Measurements from ENCODE around the gene GFER. TPM values are rescaled to one million over a fixed set of nuclear protein-coding genes. Genes with fewer than 3 reads are reported as not detected.
"Not testable (repeated sequence)": the region's sequence is repeated elsewhere in the genome, so short reads cannot be mapped to it uniquely, and the experiment has no call there.

GFER gene
- polyA plus RNA-seq, 1 donor, result 23.1 TPM

DNA sequence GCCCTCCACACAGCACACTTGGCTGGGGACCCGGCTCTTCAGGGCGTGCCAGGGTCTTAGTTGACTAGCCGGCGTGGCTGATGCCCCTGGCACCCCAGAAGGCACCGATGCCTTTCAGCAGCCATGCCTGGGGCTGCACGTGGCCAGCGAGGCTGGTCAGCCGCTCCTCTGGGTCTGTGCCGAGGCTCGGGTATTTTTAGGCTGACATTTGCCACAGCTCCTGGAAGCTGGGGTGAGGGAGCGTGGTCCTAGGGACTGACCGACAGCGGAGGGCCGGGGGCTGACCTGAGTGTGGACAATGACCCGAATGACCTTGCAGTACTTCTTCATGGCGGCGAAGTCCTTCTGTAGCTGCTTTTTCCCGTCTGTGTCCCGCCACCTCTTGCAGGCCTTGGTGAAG lies 33.4 kb upstream of the GFER start:
- DNase-seq, result no peak

DNA sequence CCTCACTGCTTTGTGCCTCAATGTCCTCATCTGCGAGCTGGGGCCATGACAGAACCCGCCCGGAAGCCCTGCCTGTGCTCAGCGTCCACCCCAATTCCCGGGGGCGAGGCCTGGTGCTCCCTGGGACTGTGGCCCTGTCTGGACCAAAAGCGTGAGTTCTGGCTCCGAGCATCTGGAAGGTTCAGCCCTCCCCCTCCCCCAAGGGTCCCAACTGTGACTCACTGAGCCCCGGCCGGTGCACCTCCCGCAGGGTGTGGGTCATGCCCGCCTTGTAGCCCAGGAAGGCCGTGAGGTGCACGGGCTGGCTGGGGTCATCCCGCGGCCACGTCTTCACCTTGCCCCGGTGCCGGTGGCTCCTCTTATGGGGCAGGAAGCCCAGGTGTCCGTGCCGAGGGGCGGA lies 30.3 kb upstream of the GFER start:
- DNase-seq, result no peak

DNA sequence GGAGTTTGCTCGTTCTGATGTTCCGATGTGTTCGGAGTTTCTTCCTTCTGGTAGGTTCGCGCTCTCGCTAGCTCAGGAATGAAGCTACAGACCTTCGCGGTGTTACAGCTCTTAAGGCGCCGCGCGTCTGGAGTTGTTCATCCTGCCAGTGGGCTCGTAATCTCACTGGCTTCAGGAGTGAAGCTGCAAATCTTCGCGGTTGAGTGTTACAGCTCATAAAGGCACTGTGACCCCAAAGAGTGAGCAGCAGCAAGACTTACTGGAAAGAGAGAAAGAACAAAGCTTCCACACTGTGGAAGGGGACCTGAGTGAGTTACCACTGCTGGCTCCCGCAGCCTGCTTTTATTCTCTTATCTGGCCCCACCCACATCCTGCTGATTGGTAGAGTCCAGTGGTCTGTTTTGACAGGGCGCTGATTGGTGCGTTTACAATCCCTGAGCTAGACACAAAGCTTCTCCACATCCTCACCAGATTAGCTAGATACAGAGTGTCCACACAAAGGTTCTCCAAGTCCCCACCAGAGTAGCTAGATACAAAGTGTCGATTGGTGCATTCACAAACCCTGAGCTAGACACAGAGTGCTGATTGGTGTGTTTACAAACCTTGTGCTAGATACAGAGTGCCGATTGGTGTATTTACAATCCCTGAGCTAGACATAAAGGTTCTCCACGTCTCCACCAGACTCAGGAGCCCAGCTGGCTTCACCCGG lies 26.4 kb upstream of the GFER start:
- DNase-seq, result not testable (repeated sequence)

DNA sequence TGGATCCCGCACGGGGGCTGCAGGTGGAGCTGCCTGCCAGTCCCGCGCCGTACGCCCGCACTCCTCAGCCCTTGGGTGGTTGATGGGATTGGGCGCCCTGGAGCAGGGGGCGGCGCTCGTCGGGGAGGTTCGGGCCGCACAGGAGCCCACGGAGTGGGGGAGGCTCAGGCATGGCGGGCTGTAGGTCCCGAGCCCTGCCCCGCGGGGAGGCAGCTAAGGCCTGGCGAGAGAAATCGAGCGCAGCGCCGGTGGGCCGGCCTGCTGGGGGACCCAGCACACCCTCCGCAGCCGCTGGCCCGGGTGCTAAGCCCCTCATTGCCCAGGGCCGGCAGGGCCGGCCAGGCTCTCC lies 25.9 kb upstream of the GFER start:
- not testable (repeated sequence) for DNase-seq

DNA sequence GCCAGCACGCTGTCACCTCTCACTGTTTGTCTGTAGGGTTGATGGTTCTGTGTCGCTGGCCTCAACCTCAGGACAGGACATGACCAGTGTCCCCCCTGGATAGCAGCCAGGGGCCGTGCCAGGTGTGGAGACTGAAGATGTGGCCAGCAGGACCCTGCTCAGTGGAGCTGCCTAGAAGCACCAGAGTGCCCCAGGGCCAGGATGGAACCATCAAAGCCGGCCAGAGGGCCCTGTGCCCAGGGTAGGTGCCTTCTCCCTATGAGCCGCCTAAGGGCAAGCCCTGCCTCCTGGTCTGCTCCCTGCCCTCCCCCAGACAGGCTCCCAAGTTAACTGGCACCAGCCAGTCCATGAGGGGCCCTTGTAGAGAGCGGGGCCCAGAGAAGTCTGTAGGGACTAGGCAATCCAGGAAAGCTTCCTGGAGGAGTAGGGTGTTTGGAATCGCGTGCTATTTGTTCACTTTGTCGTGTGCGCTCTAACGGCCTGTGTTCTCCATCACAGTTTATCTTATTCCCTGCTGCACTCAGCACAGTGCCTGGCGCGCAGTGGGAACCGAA lies 25.2 kb upstream of the GFER start:
- no peak for DNase-seq

DNA sequence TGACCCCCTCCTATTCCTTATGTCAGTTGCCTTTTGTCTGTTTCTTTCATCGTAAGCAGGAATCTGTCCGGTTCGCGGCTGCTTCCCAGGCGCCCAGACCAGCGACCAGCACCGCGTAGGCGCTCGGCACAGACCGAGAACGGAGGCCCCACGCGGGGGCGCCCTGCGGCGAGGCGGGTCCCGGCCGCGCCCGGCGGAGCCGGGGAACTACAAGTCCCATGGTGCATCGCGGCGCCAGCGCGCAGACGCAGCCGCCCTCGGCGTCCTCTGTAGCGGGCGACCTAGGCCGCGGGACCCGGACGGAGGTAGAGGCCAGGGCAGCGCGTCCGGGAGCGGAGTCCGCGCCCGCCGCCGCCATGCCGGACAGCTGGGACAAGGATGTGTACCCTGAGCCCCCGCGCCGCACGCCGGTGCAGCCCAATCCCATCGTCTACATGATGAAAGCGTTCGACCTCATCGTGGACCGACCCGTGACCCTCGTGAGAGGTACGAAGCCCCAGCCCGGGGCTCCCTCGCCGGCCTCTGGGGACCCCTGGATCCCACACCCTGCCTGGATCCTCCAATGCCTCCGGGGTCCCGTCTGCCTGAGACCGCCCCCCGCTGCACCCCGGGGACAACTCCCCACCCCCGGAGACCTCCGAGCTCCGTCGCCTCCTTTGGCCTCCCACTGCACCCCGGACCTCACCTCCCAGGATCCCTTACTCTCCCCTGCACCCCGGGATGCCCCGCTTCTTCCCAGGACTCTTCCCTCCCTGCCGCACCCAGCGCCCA lies 24.5 kb upstream of the GFER start, which contains the start of gene NDUFB10:
Gene NDUFB10, plus strand, starts transcription at position 270 of the 771 bp plus-strand sequence. Its CDS starts 87 bp downstream, at position 357.
- peak; percentile 83 for DNase-seq

DNA sequence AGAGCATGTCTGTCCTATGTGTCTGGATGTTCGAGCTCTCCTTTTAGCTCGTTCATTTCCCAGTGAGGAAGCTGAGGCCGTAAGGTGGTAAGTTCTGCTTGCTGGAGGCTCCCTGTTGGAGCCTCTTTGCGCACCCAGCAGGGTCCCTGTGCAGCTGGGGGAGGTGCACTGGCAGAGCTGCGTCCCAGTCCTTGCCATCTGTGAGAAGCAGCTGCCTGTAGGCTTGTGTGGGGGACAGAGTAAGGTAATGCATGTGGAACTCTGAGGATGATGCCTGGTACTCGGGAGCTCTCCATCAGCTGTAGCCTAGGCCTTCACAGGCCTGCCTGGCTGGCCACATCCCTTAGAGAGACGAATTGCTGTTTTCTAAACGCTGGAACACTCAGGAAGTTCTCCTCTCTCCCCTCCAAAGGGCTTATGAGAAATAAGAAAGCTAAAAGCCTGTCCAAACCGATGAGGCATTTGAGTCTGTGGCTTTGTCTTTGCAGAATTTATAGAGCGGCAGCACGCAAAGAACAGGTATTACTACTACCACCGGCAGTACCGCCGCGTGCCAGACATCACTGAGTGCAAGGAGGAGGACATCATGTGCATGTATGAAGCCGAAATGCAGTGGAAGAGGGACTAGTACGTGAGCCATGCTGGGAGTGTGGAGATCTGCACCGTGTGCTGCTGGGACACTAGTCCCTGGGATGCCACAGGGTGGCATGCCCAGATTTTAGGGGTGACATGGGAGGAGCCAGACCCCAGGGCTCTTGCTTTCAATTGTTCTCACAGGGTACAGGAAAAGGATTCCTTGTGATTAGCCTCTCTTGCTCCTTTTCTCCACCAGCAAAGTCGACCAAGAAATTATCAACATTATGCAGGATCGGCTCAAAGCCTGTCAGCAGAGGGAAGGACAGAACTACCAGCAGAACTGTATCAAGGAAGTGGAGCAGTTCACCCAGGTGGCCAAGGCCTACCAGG lies 23.0 kb upstream of the GFER start:
- no peak for DNase-seq

DNA sequence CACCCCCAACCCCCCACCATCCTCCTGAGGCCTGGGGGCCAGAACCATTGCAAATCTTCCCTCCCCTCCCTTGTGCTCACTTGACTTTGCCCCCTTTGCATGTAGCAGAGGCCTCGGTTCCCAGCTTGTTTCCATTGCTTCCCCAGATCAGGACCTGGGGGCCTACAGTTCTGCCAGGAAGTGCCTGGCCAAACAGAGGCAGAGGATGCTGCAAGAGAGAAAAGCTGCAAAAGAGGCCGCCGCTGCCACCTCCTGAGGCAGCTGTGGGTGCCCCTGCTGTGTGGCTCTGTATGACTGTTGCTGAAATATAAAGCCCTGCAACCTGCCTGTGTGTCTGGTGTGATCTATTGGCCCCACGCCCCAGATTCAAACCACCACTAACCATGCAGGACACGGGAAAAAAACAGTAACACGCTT lies 22.3 kb upstream of the GFER start:
- DNase-seq, result no peak

DNA sequence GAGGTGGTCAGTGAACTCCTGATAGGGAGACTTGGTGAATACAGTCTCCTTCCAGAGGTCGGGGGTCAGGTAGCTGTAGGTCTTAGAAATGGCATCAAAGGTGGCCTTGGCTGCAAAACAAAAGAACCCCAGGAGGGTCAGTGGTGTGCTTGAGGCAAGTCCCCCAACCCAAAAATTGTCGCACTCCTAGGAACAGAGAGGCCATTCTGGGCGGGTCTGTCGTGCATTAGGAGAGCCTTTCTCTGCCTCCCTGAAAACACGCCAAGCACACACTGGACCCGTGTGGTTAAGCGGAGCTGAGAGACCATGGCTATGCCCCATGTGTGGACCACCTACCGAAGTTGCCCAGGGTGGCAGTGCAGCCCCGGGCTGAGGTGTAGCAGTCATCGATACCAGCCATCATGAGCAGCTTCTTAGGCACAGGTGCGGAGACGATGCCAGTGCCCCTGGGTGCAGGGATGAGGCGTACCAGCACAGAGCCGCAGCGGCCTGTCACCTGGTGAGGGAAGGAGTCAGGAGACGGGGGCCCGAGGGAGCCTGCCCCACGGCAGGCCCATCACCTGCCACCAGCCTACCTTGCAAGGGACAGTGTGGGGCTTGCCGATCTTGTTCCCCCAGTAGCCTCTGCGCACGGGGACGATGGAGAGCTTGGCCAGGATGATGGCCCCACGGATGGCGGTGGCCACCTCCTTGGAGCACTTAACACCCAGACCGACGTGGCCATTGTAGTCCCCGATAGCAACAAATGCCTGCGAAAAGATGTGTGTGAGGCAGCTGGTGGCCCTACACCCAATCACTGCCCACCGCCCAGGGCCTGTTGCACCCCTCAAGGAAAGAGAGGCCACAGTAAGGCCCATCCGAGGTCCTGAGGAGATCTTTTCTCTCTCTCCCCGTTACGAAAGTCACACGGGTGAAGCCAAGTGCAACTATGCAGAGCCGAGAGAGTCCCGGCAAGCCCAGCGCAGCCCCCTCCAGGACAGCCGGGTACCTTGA lies 21.5 kb upstream of the GFER start:
- DNase-seq, result not testable (repeated sequence)

DNA sequence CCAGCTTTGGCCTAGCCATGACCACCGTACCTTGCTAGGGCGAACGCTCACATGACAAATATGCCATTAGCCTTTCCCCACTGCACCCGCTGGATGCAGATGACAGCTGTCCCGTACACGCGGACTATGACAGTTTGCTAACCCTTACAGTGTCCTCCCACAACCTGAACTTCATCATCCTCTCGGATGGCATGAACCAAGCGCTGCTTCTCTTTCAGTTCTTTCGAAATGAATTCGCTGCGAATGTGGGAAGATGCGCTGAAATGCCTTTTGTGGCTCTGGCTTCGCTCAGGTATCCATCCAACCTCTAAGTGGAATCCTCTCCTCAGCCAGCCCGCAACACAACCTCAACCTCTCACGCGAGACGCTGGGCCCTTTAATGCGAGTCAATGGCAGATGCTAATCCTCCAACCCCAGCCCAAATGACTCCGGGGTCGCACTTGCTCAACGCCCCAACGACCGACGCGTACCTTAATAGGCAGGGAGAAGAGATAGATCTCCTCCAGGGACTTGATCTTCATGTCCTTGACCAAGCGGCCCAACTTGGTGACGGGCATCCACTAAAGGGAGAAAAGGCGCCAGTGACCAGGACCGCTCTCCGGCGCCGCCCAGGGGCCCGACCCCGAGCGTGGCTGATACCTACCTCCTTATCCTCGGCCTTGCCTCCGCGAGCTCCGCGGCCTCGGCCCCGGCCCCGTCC lies 20.0 kb upstream of the GFER start:
- DNase-seq, result no peak

DNA sequence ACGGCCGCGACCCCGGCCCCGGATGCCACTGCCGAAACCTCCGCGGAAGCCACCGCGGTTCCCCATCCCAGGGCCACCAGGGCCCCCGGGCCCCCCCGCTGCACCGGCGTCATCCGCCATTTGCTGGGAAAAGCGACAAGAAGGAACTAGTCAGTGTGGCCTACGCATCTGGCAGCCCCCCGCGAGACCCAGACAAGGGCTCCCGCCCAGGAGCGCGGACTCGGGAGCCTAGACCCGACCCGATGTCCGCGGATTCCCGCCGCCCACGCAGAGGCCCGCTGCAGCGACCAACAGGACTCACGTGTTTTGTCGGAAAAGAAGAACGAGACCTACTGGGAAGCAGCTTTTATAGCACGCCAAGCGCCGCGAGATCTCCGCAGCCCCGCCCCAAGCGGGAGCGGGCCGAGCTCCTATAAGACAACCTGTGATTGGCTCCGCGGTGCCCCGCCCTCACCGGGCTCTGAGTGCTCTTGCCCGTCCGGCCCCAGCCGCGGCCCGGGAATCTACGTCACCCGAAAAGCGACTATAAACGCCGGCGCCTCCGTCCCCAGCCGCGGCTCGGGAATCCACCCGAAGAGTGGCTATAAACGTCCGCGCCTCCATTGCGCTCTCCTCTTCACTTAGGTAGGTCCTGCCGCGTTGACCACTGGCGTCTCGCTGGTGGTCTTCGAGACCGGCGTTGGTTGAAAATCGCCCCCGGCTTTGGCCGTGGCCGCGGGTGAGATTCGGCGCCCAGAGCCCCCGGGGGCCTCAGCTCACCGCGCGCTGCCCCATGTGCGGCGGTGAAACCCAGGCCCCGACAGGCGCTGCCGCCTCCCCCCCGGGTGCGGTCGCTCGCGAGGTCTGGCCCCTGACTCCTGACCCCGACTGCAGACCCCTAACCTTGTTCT lies 19.2 kb upstream of the GFER start, which contains the start of gene RPS2:
Gene RPS2, minus strand, starts transcription at position 321 of the 890 bp plus-strand sequence. Its CDS starts 201 bp downstream, at position 120.
- peak; percentile 99 for DNase-seq

DNA sequence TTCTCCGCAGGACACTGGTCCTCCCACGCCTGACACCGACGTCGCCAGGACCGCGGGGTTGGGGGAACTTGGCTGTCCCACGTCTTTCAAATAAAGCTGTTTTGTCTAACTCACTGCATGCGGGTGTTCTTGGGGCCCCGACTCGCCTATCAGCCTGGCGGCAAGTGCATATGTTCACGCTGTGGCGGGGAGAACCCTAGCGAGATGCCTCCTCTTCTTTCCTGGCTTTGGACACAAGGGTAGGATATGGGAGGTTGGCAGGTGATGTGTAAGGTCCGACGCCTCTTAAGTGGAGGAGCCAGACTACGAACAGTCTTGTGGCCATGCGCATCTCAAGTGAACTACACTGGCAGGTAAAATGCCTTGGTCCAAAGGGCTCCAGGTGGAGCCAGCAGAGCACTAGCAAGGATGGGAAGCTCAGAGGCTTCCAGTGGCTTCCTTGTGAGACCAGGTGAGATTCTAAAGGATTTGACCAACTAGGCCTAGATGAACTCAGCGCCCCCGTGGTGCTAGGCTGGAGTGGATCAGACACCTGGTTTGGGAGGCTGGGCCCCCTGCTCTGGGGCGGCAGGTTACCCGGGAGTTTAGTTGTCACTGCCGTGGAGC lies 18.5 kb upstream of the GFER start:
- DNase-seq, result no peak

DNA sequence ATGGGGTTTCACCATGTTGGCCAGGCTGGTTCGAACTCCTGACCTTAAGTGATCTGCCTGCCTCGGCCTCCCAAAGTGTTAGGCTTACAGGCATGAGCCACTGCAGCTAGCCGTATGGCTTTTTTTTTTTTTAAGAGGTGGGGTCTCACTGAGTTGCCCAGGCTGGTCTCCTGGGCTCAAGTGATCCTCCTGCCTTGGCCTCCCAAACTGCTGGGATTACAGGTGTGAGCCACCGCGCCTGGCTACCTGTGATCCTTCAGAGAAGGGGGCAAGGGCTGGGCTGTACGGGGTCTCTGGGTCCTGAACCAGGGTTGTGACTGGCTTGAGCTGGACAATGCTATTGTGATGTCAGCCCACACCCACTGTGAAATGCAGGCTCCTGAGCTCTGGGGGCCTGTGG lies 17.5 kb upstream of the GFER start, which contains the start of gene RNF151:
Gene RNF151, plus strand, starts transcription at position 397 of the 400 bp plus-strand sequence. CDS start 26 bp downstream, outside the sequence.
- DNase-seq, result no peak

DNA sequence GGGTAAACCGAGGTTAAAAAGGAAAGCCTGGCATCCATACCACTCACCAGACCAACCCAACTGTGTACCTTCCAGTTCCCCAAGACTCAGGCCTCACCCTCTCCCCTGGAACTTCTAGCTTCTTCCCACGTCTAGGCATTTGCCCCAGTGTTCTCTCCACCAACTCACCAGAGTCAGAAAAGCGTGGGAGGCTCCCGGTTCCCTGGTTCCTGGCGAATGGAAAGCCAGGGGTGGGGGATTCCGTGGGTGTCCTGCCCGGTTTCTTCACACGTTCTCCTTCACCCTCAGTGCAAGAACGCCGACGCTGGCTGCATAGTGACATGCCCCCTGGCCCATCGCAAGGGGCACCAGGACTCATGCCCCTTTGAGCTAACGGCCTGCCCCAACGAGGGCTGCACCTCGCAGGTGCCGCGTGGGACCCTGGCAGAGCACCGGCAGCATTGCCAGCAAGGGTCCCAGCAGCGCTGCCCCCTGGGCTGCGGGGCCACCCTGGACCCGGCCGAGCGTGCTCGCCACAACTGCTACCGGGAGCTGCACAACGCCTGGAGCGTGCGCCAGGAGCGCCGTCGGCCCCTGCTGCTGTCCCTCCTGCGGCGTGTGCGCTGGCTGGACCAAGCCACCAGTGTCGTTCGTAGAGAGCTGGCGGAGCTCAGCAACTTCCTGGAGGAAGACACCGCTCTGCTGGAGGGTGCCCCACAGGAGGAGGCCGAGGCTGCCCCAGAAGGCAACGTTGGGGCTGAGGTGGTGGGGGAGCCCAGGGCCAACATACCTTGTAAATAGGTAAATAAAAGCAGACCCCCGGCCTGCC lies 15.6 kb upstream of the GFER start:
- no peak for DNase-seq

DNA sequence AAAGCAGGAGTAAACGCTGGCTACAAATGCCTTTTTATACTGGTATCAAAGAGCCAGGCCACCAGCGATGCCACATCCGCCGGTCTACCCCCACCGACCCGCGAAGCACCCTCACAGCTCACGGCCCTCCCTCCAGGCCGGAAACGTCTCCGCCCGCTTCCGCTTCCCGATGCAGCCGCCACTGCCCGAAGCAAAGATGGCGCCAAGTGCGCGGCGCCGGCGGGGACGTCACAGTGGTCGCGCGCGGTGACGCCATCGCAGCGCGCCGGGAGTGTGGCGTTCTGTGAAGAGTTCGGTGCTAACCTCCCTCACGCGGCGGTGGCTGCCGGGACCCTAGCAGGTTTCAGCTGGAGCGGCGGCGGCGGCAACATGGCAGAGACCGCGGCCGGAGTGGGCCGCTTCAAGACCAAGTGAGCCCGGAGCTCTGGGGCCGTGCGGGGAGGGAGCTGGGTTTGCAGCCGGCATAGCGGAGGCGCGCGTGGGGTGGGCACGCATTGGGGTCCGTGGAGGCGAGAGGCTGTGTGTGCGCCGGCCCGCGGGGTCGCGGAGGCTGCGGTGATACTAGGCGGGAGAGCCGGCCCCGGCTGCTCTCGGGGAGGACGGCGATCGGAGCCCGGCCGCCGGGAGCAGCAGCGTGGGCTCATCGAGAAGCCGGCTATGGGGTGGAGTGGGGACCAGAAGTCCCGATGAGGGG lies 12.1 kb upstream of the GFER start, which contains the start of gene TBL3:
Gene TBL3, plus strand, starts transcription at position 258 of the 694 bp plus-strand sequence. Its CDS starts 112 bp downstream, at position 370.
- peak; percentile 95 for DNase-seq

DNA sequence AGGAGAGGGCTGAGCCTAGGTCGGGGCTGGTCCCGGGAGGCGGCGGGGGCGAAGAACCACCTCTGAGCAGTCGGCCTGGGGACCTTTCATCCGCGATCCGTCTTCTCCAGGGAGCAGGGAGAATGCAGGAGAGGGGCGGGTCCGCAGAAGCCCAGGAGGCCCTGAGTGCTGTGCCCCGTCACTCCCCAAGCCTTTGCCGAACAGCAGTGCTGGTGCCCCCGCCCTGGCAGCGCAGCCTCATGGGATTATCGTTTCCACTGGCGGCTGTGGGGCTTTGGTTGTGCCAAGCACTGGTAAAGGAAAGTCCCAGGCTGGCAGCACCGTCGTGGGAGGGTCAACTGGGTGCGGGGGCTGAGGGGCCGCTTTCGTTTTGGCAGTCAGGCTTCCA lies 11.5 kb upstream of the GFER start:
- no peak for DNase-seq

Data from left kidney (tissue), 2 donors.